GM03348 (cell line): ENCODE results near the gene TRAPPC11.

Experiments used
- DNase-seq: peaks from one replicate; pipeline ENCODE4 v3.0.0; 2012; ENCODE audit warnings: low spot score

The TRAPPC11 gene

DNA sequence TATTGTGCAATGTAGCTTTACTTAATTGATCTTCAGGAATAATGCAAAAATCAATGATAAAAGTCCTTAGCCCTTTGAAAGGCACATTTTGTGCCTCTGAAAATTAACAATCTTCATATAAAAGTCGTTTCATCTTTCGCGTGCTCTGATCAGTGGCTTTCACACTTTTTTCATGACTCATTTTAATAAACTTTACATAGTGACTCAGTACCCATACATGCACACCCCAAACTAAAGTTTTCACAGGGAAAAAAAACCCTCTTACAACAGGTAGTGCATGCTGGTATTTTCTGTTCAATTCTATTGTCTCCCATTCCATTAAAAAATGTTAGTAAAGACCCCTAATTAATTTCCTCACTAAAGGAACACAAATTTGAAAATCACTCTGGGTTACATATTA lies 21.6 kb upstream of the TRAPPC11 start:
- peak; percentile 18 for DNase-seq

DNA sequence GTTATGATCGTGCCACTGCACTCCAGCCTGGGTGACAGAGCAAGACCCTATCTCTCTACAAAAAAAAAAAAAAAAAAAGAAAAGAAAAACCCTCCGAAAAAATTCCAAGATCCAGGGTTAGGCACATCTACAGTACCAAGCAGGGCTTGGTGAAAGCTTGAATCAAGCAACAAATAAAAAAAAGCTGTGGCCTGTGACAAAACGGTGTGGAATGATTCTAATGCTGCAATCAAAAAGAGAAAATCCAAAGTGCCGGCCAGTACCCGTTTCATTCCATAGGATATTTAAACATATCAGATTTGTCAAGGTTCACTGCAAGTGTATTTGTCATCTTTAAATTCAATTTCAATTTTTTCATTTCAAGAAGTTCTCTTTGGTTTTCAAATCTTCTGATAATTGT lies 20.7 kb upstream of the TRAPPC11 start:
- peak; percentile 68 for DNase-seq

DNA sequence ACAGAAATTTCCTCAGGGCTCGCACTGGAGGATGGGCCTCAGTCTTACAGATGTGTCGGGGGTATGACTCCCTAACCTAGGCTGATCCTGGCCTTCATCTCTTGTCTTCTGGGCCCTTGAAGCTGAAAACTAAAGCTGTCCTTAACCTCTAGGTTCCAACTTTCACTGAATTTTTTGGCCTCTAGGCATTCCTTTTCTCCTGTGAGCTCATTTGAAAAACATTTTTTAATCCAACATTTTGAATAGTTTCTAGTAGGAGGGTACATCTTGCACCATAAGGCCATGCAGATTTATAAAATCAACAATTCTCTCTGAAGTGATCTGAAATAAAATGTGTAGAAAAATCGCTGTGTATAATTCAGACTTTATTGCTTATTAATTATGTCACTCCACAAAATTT lies 19.8 kb upstream of the TRAPPC11 start:
- DNase-seq, result peak; percentile 37

DNA sequence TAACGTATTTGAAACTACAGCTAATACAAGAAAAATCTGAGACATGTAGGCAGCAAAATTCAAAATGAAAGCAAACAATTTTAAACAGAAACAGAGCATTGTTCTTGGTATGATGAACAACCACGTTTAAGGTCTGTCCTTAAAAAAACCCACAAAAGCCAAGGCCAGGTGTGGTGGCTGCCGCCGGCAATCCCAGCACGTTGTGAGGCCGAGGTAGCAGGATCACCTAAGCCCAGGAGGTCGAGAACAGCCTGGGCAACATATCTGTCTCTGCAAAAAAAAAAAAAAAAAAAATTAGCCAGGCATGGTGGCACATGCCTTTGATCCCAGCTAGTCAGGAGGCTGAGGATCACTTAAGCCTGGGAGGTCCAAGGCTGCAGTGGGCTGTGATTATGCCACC lies 13.8 kb upstream of the TRAPPC11 start:
- DNase-seq, result no peak

DNA sequence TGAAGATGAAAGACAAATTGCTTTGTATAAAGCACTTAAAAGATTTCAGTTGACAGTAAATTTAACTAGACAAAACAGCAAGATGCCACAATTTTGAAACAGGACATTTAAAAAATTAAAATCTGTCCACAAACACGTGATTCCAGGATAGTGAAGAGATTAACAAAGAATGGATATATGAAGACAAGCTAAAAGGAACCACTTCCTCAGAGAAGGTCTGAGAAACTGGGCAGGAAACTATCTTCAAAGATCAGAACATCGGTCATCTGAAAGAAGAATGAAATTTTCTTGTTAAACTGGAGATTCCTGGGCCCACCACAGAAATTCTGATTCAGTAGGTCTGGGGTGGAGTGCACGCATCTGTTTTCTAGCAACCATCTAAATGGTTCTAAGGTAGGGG lies 1.5 kb upstream of the TRAPPC11 start:
- peak; percentile 12 for DNase-seq

DNA sequence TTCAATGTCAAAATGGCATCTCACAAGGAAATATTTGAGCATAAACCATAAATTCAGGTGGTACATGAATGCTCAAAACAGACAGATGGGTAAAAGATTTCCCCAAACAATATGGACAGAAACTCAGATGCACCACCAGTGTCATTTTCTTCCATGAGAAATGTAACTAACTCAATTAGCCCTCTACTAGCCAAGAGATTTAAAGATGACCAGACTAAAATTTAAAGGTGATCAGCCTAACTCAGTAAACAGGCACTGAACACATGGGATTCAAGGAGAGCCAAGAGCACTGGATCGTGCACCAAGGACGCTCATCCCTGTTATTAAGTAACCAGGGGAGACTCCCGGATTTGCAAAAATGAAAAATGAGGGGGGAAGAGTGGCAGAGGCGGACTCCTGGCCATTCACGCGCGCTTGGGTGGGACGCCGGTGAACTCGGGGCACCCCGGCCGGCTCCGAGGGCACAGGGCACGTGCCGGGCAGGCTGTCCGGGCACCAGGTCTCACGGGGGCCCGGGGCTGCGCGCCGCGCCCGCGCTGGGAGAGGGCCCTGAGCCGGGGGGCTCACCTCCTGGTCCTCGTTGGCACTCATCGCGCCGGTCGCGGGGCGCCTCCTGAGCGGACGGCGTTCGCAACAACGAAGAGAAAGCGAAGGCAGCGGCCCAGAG lies 598 bp upstream of the TRAPPC11 start:
- peak; percentile 51 for DNase-seq

DNA sequence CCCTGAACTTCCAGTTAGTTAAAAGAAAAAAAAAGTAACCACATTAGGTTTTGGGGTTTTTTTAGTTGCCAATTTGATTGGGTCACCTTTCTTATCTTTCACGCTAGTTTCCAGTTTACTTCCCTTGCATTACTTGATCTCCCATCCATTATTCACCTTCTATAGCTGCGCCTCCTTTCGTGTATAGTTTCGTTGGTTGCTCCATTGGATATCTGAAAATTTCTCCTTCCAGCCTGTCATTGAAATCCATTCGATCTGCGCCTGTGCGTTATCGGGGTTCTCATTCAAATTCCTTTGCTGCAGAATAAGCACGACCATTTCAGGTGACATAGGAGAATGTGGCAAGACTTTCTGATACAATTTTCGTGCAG lies 764 bp downstream of the TRAPPC11 start:
- DNase-seq, result peak; percentile 29

DNA sequence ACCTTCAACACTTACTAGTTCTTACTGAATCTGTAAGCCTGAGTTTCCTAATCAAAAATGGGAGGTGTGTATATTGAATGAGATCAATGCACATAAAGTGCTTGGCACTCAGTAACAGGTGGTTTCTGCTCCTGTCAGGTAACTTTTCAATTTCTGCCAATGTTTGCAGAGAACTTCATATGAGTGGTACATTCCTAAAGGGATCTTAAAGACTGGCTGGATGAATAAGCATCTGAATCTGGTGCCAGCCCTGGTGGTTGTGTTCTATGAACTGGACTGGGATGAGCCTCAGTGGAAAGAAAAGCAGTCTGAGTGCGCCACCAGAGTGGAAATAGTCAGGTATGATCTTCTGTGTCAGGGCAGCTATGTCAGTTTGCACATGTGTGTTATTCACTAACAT lies 7.0 kb downstream of the TRAPPC11 start:
- DNase-seq, result no peak

DNA sequence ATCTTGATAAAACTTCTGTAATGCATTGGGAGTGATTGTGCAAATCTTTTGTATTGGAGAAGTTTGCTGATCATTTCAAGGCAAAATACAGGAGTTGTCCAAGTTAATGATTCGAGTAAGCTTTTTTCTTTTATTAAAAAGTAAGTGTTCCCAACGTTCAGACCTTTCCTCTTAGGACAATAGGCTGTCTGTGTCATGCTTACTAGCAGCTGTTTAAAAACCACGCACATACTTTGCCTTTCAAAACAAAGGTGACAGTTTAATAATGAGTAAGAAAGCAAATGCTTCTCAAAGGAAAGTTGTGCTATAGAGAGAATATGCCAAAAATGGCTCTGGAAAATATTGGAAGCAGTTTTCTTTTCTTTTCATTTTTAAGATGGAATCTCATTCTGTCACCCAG lies 11.2 kb downstream of the TRAPPC11 start:
- no peak for DNase-seq

DNA sequence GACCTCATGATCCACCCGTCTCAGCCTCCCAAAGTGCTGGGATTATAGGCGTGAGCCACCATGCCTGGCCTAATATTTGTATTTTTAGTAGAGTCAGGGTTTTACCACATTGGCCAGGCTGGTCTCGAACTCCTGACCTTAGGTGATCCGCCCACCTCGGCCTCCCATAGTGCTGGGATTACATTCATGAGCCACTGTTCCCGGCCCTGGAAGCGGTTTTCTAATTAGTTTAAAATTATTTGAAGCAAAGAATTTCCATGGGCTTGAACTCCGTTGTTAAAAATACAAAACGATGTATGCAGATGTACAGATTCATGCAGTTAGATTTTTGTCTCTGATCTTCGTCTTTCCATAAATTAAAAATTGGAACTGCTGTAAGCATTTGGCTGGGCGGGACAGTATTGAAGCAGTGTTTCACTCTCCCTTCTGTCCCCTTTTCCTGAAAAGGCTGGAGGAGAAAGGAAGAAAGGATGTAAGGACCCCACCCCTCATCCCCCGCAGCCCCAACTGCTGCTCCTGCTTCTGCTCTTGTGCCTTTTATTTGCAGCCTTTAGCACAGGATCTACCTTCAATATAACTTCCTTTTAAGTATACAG lies 12.0 kb downstream of the TRAPPC11 start:
- DNase-seq, result no peak

DNA sequence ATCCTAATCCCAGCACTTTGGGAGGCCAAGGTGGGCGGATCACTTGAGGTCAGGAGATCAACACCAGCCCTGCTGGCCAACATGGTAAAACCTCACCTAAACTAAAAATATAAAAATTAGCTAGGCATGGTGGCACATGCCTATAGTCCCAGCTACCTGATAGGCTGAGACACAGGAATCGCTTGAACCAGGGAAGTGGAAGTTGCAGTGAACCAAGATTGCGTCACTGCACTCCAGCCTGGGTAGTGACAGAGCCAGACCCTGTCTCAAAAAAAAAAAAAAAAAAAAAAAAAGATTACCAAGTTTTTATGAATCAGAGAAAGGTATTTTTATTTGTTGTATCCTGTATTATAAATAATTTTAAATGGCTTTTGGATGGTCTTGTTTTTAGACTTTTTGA lies 15.1 kb downstream of the TRAPPC11 start:
- DNase-seq, result no peak

DNA sequence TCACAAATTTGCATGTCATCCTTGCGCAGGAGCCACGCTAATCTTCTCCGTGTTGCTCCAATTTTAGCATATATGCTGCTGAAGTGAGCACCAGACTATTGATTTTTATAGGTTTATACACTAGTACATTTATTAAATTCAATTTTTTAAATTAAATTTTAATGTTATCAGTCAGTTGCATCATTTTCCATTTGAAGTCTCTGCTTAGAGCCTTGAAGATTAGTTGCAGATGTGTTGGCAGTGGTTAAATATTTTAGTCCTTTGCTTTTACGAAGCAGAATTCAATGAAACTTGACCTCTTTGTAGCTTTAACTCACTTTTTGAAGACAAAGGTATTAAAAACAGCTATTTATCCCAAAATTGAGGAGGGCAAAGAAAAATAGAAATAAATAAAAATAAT lies 16.5 kb downstream of the TRAPPC11 start:
- peak; percentile 47 for DNase-seq

DNA sequence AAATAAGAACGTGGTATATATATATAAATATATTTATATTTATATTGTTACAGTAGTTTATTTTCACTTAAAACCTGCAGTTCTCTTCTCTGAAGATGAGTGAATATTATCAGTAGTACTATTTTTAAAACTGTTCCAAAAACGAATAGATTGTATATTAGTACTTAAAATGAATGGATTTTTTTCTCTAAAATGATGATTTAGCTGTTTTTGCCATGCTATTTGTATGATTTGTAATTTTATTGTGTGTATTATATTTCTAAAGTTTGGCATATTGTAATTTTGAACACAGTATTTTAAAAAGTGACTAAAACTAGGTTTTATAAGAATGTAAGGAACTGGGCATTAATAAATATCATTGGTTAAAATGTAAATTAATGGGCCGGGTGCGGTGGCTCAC lies 22.0 kb downstream of the TRAPPC11 start:
- DNase-seq, result no peak

DNA sequence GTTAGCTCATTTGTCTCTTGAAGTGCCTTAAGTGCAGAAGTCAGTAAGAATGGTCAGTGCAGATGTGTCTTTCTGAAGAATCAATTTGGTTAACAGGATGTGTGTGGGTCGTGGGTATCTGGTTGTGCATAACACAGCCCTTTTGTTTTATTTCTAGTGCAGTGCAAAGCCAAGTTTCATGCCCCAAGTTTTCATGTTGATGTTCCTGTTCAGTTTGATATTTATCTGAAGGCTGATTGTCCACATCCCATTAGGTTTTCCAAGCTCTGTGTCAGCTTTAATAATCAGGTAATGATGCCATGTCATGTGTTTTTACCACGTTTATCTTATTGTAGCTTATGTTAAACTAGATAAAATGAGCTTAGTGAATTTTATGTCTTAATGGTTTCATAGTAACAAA lies 27.4 kb downstream of the TRAPPC11 start:
- no peak for DNase-seq

DNA sequence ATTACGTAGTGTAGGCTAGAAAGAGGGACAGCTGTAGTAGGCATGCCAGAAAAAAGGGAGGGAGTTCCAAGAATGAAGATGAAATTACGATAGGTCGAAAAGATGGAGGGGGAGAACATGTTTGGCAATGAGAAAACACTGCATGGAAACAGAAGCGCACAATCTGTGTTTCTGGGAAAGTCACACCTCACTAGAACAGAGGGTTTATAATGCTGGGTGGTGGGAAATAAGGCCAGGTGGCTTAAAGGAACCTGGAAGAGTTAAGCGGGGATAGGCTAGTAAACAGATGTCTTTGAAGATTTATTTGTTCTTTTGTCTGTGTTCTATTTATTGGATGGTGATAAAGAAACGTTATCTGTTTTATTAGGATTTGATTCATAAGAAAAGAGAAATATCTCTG lies 29.1 kb downstream of the TRAPPC11 start:
- no peak for DNase-seq

DNA sequence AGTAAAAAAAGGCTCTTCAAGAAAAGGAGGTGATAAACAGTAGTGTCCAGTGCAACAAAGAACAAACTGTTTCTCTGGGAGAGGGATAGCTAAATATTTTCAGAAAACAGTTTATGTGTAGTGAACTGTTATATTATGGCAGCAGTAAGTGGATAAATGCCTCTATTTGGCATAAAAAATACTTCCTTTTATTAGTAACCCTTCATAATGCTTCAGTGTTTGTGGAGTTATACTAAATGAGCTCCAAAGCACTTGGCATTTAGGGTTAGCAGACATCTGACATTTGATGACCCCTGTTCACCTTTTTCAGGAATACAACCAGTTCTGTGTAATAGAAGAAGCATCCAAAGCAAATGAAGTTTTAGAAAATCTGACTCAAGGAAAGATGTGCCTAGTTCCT lies 31.9 kb downstream of the TRAPPC11 start:
- DNase-seq, result no peak

DNA sequence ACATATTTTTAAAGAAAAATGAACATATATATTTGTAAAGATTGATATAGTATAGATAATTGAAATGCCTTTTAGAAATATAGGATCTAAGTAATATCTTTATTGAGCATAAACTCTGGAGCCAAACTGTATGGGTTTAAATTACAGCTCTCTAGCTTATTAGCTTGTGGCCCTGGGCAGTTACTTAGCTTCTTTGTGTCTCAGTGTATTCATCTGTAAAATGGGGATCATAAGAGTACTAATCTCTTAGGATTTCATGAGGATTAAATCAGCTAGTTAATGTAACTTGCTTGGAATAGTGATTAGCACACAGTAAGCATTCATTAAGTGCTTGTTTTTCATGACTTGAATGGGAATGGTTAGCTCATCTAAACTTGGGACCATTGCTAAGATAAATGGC lies 32.8 kb downstream of the TRAPPC11 start:
- no peak for DNase-seq

DNA sequence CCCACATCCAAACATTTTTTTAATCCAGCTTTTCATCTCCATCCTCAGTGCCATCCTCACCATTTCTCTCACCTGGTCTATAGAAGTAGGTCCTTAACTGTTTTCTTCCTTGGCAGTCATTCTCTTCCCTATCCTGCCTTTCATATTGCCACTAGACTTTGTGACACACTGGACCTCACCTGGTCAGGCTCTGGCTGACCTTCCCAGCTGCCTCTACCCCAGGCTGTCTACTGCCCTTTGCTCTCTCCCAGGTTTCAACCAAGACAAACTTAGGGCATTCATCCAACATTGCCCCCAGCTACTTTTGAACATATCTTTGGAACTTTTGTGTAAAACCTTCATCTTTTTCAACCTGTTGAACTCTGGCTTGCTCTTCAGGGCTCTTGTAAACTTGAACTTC lies 39.8 kb downstream of the TRAPPC11 start:
- DNase-seq, result no peak

DNA sequence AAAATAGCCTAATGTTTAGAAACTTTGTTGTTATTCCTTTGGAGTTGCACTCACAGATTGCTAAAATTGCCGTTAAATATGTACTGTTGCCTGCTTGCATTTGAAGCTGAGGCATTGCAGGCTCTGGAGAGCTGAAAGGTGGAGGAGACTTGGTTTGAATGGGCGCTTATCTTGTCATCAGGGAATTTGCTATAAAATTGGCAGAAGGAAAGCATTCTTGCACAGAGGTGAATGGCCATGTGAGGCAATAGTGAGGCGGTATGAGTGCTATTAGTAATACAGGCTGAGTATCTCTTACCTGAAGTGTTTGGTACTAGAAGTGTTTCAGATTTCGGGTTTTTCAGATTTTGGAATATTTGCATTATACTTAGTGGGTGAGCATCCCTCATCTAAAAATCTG lies 41.3 kb downstream of the TRAPPC11 start:
- no peak for DNase-seq

DNA sequence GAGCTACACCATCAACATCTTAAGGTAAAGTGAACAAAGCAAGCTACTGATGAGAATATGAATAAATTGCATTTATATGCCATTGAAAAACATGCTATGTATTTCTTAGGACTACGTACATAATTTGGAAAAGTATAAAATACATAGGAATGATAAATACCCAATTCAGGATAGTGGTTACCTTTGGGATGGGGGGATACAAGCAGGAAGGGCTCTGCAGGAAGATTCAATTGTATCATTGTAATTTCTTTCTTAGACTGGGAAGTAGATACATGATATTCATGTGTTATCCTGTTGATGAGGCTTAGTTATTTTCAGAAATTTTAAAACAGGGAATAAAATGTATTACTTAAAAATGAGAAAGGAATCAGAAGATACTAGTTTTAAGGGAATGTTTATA lies 43.4 kb downstream of the TRAPPC11 start:
- DNase-seq, result no peak

DNA sequence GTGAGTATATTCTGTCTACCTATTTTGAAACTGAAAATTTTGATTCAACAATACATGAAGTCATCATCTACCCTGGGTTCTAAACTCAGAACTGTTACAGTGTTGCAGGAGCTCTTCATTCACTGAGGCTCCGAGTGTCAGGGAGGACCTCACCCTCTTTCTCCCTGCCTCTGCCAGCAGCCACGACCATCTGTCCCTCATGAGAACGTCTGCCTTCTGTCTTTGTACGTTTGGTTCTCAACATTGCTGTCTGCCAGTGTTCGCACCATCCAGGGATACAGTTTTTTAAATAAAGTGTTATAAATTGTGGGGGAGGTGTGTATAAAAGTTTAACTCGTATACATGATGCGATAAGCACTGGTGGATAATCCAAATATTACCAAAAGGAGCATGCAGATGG lies 55.5 kb downstream of the TRAPPC11 start:
- no peak for DNase-seq

DNA sequence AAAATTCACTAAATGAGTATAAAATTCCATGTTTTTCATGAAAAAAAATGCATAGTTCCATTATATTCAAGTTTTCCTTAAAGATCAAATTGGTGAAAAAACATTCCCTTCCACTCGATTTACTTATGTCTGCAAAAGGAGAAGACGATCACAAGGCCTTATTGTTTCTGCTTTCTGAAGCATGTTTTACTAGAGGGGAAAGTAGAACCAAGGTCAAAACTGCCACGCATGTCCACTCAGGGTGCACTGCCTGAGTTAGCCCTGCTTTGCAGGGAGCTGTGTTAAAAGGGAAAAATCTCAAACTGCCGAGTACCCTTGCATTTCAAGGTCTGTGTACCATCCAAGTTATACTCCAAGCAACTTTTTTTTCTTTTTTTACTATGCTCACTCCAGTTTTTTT lies 57.2 kb downstream of the TRAPPC11 start:
- no peak for DNase-seq

DNA sequence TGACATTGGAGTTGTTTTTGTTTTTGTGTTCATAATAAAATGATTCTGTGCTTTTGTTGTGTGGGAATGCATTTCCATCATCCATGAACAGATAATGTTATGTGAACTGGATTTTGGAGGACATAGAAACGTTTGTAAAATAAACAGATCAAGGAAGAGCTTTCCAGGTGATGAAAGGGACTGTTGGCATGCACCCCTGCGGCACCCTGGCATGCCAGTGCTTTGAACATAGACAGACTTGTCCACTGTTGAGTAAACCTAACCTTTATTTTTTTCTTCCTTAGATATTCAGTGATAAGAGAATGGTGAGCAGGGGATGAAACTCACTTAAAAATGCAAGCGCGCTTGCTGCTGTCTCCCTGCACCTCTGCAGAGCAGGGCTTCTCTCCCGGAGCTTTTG lies 59.8 kb downstream of the TRAPPC11 start:
- no peak for DNase-seq
